Stimulated activated naive B cell treated with anti-CD40 and anti-IgM and Interleukin-4, amounts not matched to agents 10 μg/mL and 1 μg/mL and 100 μg/mL, for 72 hours (primary cell): ENCODE results near the gene KIF2C.
A peak's percentile ranks its signal among the peaks of the same experiment; 100 is the strongest.
"Not testable (repeated sequence)": the region's sequence is repeated elsewhere in the genome, so short reads cannot be mapped to it uniquely, and the experiment has no call there.

ENCODE experiments used
- ATAC-seq, 2 donors: fragments of 150-1000 bp; cut with Tn5 transposase; replicated peaks; 2 replicates each; pipeline ENCODE4 v1.10.0; 2021; ENCODE audit warnings: moderate library complexity in 1 of 2
- DNase-seq: peaks from one replicate; pipeline ENCODE4 v3.0.0; 2021
- H3K27ac Mint-ChIP-seq: one replicate; pipeline ENCODE4 v1.8.0; 2022; ENCODE audit warnings: mild to moderate bottlenecking, mixed read lengths
- H3K27me3 Mint-ChIP-seq, 2 donors: one replicate each; pipeline ENCODE4 v1.8.0; 2022; ENCODE audit warnings: mixed read lengths in 2 of 2
- H3K36me3 Mint-ChIP-seq, 2 donors: one replicate each; pipeline ENCODE4 v1.8.0; 2022; ENCODE audit warnings: mixed read lengths in 2 of 2, mild to moderate bottlenecking in 1 of 2
- H3K4me1 Mint-ChIP-seq, 2 donors: one replicate each; pipeline ENCODE4 v1.8.0; 2022; ENCODE audit warnings: mixed read lengths in 2 of 2, mild to moderate bottlenecking in 1 of 2
- H3K4me3 Mint-ChIP-seq, 2 donors: one replicate each; pipeline ENCODE4 v1.8.0; 2022; ENCODE audit warnings: mild to moderate bottlenecking in 2 of 2, mixed read lengths in 2 of 2, moderate library complexity in 1 of 2
- H3K9me3 Mint-ChIP-seq, 2 donors: one replicate each; pipeline ENCODE4 v1.8.0; 2022; ENCODE audit warnings: mixed read lengths in 2 of 2, mild to moderate bottlenecking in 1 of 2

The KIF2C gene

DNA sequence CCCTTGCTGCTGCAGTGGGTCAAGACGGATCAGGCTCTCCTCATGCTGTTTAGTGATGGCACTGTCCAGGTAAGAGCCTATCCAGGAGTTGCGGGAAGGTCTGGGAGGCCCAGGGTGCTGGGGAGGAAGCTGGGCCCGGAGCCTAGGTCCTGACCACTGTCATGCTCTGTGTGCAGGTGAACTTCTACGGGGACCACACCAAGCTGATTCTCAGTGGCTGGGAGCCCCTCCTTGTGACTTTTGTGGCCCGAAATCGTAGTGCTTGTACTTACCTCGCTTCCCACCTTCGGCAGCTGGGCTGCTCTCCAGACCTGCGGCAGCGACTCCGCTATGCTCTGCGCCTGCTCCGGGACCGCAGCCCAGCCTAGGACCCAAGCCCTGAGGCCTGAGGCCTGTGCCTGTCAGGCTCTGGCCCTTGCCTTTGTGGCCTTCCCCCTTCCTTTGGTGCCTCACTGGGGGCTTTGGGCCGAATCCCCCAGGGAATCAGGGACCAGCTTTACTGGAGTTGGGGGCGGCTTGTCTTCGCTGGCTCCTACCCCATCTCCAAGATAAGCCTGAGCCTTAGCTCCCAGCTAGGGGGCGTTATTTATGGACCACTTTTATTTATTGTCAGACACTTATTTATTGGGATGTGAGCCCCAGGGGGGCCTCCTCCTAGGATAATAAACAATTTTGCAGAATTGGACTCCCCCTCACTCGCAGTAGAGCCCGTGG, 65.8 kb downstream of the KIF2C start:
- ATAC-seq, result no peak
- peaks cover 66 to 91% of the 10 kb centered on the region in 2 donors for H3K4me1 Mint-ChIP-seq
- H3K9me3 Mint-ChIP-seq, result no peaks in the 10 kb centered on the region
- peaks cover 40 to 60% of the 10 kb centered on the region in 2 donors for H3K36me3 Mint-ChIP-seq
- H3K4me3 Mint-ChIP-seq, result peak overlapping the region; percentile 13 to 14
- no peaks in the 10 kb centered on the region for H3K27me3 Mint-ChIP-seq
- H3K27ac Mint-ChIP-seq, result peak overlapping the region; percentile 89
- DNase-seq, result no peak

DNA sequence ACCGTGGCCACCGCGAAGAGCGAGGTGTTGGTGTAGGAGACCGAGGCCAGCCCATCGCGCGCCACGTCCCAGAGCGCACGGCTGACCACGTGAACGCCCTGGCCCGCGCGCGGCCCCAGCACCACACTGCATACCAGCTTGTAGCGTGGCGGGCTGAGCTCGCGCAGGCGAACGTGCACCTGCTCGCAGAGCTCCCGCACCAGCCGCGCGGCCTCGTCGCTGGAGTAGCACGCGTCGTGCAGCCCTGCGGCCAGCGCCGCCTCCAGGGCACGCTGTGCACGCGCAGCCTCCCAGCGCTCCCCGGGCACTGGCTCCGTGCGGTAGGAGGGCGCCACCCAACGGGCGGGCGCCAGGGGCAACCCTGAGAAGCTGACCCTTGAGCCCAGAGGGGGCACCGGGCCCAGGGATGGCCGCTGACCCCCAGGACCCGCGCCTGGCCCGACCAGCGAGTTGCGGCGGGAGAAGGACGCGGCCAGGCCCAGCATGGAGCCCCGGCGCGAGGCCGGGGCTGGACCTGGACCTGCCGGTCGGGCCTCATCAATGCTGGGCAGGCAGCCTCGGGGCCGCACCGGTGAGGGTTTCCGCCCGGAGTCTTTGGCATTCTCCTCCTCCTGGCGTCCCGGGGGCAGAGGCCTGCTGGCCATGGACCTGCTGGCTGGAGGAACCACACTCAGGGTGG, 66.5 kb downstream of the KIF2C start:
- H3K27me3 Mint-ChIP-seq, result no peaks in the 10 kb centered on the region
- peak overlapping the region; percentile 99 for H3K27ac Mint-ChIP-seq
- DNase-seq (no peak), ATAC-seq (no peak)
- no peaks in the 10 kb centered on the region for H3K9me3 Mint-ChIP-seq
- no peak overlapping the region for H3K4me3 Mint-ChIP-seq
- peaks cover 39 to 60% of the 10 kb centered on the region in 2 donors for H3K36me3 Mint-ChIP-seq
- H3K4me1 Mint-ChIP-seq, result peaks cover 70 to 92% of the 10 kb centered on the region in 2 donors

DNA sequence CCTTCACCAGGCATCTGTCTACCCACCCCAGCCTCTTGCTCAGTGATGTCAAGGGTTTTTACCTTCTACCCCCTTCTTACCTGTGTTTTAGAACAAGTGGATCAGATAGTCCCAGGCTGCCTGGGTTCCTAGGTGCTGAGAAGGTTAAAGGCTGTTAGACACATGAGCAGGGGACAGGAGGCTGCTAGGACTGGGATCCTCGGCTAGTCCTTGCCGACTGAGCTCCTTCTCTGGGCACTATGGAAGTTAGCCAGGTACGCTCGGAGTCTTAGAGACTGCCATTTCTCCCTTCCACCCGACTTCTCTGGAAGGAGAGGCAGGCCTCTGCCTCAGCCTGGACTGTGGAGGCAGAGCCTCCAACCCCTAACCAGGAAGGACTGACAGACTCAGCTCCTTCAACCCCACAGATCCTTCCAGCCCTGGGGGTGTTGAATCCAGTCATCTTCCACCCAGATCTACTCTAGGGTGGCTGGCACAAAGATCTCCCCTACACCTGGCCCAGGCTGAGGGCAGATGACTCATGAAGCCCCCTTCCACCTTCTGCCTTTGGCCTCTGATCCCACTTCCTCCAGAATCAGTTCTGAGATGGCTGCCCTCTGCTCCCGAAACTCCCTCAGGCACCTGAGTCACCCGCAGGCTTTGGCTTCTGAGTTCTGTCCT, 67.2 kb downstream of the KIF2C start, which contains the start of gene DYNLT4:
TSS of gene DYNLT4 (minus strand) at position 648 of the 660 bp plus-strand sequence. CDS start 683 bp downstream, outside the sequence.
- no peak for DNase-seq
- Mint-ChIP-seq H3K4me3 (peak within 1 kb of the TSS; percentile 62 to 68), H3K4me1 (peaks cover 73 to 93% of the 10 kb centered on the region in 2 donors), H3K36me3 (peaks cover 37 to 57% of the 10 kb centered on the region in 2 donors), H3K9me3 (no peaks in the 10 kb centered on the region), H3K27ac (peak within 1 kb of the TSS; percentile 99), H3K27me3 (no peaks in the 10 kb centered on the region)
- ATAC-seq, result peak; percentile 0 to 1

DNA sequence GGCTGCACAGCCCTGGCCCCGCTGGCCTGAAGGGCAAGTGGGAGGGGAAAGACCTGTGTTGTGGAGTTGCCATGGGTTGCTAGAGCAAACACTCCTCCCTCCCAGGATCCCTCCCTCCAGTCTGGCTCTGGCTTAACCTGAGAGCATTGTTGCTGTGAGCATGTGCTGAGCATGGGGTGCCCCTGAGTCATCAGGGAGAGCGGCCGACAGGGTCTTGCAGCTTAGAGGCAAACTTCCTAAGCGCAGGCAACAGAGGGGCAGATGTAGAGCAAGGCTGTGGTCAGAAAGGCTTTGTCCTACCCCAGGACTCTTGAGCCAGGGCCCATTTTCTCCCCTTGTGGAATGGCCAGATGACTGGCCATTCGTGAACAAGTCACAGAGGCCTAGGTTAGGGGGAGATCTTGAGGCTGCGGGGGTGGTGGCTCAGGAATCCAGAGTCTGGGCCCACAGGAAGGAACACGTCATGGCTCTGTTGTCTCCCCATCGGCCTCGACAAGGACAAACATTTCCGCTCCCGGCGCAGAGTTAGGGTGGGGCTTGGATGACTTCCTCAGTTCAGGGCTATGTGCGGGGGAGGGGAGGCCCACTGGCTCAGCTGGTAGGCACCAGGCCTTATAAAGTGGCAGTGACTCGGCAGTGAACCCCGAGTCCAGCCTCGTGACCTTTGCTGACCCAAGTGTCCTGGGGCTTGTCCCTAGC, 67.9 kb downstream of the KIF2C start:
- peaks cover 74 to 93% of the 10 kb centered on the region in 2 donors for H3K4me1 Mint-ChIP-seq
- ATAC-seq, result peak; percentile 58 to 60
- no peaks in the 10 kb centered on the region for H3K27me3 Mint-ChIP-seq
- peaks cover 34 to 57% of the 10 kb centered on the region in 2 donors for H3K36me3 Mint-ChIP-seq
- peak overlapping the region; percentile 62 to 68 for H3K4me3 Mint-ChIP-seq
- H3K9me3 Mint-ChIP-seq, result no peaks in the 10 kb centered on the region
- H3K27ac Mint-ChIP-seq, result peak overlapping the region; percentile 99
- DNase-seq, result peak; percentile 88

DNA sequence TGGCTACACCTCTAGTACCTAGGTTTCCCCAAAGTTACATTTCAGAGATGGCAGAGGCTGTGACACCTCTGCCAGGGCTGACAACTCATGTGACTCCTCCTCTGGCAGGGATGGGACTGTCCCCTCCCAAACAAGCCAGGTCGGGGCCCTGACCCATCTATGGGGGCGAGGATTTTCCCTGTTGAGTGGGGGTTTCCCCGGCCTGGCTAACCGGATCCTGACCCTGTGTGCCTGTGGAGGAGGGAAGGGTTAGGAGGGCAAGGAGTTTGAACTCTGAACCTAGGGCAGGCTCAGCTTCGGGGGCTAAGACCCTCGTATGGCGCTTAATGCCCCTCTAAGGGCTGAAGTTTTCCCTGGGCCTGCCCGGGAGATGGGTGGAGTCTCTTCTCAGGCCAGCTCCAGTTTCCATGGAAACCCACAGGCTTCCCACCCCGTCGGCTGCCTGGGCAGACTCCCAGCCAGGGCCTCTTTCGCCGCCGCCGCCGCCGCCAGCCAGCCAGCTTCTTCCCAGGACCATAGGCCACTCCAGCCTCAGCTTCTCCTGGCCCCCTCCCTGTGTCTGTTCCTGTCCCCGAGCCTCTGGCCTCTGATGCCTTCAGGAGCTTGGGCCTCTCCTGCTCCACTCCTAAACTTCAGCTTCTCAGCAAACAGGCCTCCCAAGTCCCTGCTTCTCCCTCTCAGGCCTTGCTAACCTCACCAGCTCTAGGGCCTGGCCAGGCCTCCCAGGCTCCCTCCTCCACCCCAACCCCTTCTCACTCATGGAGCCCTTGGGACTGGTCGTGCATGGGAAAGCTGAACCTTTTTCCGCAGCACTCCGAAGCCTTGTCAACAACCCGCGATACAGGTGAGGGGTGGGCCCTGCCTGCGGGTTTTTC, 68.7 kb downstream of the KIF2C start, which contains the start of gene BTBD19:
TSS of gene BTBD19 (plus strand) at position 461 of the 875 bp plus-strand sequence. CDS start at position 759, 298 bp downstream.
- Mint-ChIP-seq H3K4me3 (peak within 1 kb of the TSS; percentile 68), H3K27ac (peak within 1 kb of the TSS; percentile 99), H3K9me3 (no peaks in the 10 kb centered on the region), H3K27me3 (no peaks in the 10 kb centered on the region), H3K4me1 (peaks cover 69 to 93% of the 10 kb centered on the region in 2 donors), H3K36me3 (peaks cover 28 to 55% of the 10 kb centered on the region in 2 donors)
- peak; percentile 56 for ATAC-seq
- peak; percentile 86 for DNase-seq

DNA sequence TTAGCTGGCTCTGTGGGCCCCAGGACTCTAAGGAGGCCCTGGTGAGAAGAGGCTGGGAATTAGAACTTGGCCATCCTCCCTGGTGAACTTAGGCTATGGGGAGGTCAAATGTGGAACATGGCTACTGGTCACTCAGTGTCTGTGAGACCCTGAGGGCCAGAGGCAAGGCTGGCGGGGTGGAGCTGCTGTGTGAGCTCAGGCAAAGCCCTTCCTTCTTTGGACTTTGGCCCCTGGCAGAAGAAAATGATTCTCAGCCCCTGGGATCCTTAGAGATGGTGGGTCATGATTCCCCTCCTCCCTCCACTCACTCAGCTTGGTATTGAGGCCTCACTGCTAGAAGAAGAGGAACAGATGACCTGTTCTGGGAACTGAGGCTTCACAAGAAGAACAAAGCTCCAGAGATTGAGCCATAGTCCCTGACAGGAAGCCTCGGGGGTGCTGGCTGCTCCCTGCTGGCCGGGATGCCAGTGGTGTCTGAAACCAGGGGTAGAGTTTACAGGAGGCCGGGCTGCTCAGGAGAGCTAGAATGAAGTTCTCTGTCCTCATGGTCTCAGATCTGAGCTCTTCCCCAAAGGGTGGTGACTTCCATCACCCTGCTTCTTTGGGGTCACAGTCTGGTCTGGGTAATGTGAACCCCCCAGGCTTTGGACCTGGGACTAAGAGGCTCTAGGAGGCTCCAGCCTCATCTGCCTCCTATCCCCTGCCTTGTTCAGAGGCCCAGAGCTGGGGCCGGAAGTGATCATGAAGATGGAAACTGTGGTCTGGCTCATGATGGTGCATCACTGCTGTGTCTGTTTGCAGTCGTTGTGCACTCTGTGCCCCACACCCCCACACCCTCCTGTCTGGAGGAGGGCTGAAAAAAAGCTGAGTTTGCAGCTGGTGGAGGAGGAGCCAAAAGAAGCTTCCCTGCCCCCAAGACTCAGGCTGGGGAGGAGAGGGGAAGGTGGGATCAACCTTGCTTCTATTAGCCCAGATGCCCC, 69.6 kb downstream of the KIF2C start:
- Mint-ChIP-seq H3K27ac (peak overlapping the region; percentile 99), H3K36me3 (peaks cover 24 to 49% of the 10 kb centered on the region in 2 donors), H3K9me3 (no peaks in the 10 kb centered on the region), H3K27me3 (no peaks in the 10 kb centered on the region), H3K4me3 (peak overlapping the region; percentile 39 to 68), H3K4me1 (peaks cover 62 to 93% of the 10 kb centered on the region in 2 donors)
- DNase-seq, result peak; percentile 84
- peak; percentile 51 to 62 for ATAC-seq

DNA sequence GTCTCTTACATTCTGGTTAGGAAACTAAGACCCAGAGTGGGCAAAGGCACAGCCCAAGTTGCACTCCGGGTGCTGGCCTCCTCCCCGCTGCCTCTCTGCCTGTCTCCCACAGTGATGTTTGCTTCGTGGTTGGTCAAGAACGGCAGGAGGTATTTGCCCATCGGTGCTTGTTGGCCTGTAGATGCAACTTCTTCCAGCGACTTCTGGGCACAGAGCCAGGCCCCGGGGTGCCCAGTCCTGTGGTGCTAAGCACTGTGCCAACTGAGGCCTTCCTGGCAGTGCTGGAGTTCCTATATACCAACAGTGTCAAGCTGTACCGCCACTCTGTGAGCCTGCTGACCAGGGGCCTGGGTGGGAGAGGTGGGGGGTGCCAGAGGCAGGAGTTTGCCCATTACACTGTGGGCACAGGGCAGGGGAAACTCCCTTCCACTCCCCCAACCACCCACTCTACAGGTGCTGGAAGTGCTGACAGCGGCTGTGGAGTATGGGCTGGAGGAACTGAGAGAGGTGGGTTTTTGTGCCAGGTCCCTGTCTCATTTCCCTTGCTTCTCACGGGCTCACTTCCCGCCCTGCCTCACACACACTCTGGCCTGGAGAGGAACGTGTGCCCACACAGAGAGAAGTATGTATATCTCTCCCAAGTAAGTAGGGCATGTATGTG, 70.6 kb downstream of the KIF2C start:
- H3K4me1 Mint-ChIP-seq, result peaks cover 64 to 92% of the 10 kb centered on the region in 2 donors
- peak; percentile 80 for DNase-seq
- peak overlapping the region; percentile 67 to 68 for H3K4me3 Mint-ChIP-seq
- peak; percentile 38 to 39 for ATAC-seq
- H3K27ac Mint-ChIP-seq, result peak overlapping the region; percentile 99
- no peaks in the 10 kb centered on the region for H3K27me3 Mint-ChIP-seq
- H3K36me3 Mint-ChIP-seq, result peaks cover 19 to 46% of the 10 kb centered on the region in 2 donors
- H3K9me3 Mint-ChIP-seq, result no peaks in the 10 kb centered on the region

DNA sequence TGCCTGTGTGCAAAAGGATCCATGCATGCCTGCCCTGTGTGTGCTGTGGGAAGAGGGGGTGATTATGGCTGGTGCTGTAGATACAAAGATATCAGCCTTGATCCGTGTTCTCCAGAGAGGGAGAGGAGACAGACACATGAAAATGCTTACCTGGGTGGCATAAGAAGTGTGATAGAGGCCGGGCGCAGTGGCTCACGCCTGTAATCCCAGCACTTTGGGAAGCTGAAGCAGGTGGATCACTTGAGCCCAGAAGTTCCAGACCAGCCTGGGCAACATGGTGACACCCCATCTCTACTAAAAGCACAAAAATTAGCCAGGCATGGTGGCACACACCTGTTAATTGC, 71.1 kb downstream of the KIF2C start:
- peak overlapping the region in 1 of 2 donors; percentile 67 for H3K4me3 Mint-ChIP-seq
- peaks cover 62 to 91% of the 10 kb centered on the region in 2 donors for H3K4me1 Mint-ChIP-seq
- DNase-seq, H3K27me3 Mint-ChIP-seq, H3K9me3 Mint-ChIP-seq, ATAC-seq: not testable (repeated sequence)
- peak overlapping the region; percentile 99 for H3K27ac Mint-ChIP-seq
- peaks cover 14 to 42% of the 10 kb centered on the region in 2 donors for H3K36me3 Mint-ChIP-seq

DNA sequence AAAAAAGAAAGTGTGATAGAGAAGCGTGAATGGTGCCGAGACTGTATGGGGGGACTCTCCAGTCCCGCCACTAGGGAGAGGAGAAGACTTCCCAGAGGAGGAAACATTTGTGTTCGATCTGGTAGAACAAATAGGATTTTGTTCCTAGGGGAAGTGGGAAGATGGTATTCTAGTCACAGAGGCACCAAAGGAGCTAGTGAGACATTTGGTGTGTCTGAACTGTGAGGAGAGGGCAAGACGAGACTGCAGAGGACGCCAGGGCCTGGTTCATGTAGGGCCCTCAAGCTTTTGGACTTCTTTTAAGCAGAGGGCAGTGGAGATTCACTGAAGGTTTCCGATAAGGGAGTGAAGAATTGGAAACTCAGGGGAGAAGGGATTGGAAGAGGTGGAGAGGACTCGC, 71.6 kb downstream of the KIF2C start:
- DNase-seq (no peak), ATAC-seq (no peak)
- H3K4me3 Mint-ChIP-seq, result peak overlapping the region; percentile 2 to 36
- peaks cover 62 to 89% of the 10 kb centered on the region in 2 donors for H3K4me1 Mint-ChIP-seq
- no peaks in the 10 kb centered on the region for H3K9me3 Mint-ChIP-seq
- peak overlapping the region; percentile 99 for H3K27ac Mint-ChIP-seq
- peaks cover 12 to 40% of the 10 kb centered on the region in 2 donors for H3K36me3 Mint-ChIP-seq
- no peaks in the 10 kb centered on the region for H3K27me3 Mint-ChIP-seq

DNA sequence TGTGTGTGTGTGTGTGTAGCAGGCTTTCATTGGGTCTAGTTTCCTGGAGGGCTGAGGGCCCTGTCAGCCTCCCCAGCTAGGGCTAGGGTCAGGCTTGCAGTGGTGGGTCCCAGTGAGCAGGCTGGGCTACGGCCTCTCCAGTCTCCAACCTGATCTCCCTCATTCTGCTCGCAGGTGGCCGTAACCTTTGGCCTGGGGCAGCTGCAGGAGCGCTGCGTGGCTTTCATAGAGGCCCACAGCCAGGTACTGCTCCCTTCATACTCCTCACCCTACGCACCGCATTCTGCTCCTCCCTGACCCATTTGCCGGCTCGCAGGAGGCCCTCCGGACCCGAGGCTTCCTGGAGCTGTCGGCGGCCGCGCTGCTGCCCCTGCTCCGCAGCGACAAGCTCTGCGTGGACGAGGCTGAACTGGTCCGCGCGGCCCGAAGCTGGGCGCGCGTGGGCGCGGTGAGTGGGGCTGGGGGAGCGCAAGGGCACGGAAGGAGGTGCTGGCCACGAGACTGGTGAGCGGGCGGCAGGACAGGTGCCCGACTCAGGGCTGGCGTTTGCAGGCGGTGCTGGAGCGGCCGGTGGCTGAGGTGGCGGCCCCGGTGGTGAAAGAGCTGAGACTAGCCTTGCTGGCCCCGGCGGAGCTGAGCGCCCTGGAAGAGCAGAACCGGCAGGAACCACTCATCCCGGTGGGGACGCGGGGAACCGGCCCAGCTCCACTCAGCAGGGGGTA, 73.3 kb downstream of the KIF2C start:
- peak overlapping the region; percentile 90 to 96 for H3K4me3 Mint-ChIP-seq
- no peaks in the 10 kb centered on the region for H3K9me3 Mint-ChIP-seq
- no peak for DNase-seq
- peak overlapping the region; percentile 99 for H3K27ac Mint-ChIP-seq
- peaks cover 8 to 31% of the 10 kb centered on the region in 2 donors for H3K36me3 Mint-ChIP-seq
- peaks cover 54 to 77% of the 10 kb centered on the region in 2 donors for H3K4me1 Mint-ChIP-seq
- ATAC-seq, result no peak
- no peaks in the 10 kb centered on the region for H3K27me3 Mint-ChIP-seq

DNA sequence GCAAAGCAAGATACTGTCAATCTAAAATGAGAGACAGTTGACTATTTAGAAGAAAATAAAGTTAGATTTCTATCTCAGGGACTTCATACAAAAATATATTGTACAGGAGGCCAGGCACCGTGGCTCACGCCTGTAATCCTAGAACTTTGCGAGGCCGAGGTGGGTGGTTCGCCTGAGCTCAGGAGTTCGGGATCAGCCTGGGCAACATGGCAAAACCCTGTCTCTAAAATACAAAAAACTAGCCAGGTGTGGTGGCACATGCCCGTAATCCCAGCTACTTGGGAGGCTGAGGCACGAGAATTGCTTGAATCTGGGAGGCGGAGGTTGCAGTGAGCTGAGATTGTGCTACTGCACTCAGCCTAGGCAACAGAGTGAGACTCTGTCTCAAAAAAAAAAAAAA, 76.3 kb downstream of the KIF2C start:
- H3K27ac Mint-ChIP-seq, DNase-seq, H3K9me3 Mint-ChIP-seq, H3K27me3 Mint-ChIP-seq, H3K4me3 Mint-ChIP-seq, ATAC-seq: not testable (repeated sequence)
- Mint-ChIP-seq H3K4me1 (peaks cover 42 to 77% of the 10 kb centered on the region in 2 donors), H3K36me3 (peaks cover 10 to 32% of the 10 kb centered on the region in 2 donors)
